Measurements from ENCODE around the gene CLCN5. TPM values are rescaled to one million over a fixed set of nuclear protein-coding genes. Genes with fewer than 3 reads are reported as not detected.

The CLCN5 gene
- total RNA-seq, 2 experiments from 2014 or later = 0.61 to 1.6 TPM

DNA sequence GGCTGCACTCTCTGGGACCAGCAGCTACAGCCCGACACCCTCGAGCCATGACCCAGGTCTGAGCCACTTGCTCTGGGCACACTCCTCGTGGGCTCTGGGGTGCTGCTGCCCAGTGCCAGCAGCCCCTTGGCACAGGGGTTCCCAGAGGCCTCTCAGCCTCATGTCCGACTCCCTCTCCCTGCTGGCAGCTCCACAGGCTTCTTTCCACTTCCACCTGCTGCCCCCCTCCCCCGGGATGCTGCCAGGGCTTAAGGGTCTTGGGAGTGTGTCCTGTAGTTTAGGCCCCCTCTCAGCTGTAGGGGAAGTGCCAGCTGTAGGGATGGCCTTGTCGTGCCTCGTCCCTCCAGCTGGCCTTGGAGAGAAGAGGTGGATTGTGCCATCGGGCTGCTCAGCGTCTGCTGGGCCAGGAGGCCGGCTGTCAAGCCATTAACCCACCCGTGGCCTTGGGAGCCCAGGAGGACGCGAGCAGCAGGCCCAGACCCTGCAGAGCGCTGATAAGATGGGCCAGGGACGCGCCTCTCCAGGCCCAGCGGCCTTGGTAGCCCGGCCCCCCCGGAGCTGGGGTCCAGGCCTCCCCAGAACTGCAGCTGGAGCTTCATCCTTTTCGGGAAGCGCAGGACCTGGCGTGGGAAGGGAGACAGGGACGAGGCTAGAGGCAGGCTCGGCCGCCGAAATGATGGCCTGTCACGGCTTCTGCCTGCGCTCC lies 44.1 kb upstream of the CLCN5 start:
- no peaks in the 10 kb centered on the region for H3K27me3 ChIP-seq (ENCODE audit: control insufficient read depth in 1 of 2, insufficient read depth in 2 of 2, low read length in 2 of 2)
- Mint-ChIP-seq H3K4me1 (ENCODE audit: low read depth) (peaks cover 30% of the 10 kb centered on the region), H3K9me3 (no peaks in the 10 kb centered on the region), H3K27ac (peak overlapping the region; percentile 89), H3K36me3 (ENCODE audit: low read depth) (no peaks in the 10 kb centered on the region), H3K4me3 (peak overlapping the region; percentile 89), H3K27me3 (no peaks in the 10 kb centered on the region)
- no peaks in the 10 kb centered on the region for H3K9me3 ChIP-seq (ENCODE audit: control insufficient read depth in 1 of 2, insufficient read depth in 1 of 2, low read length in 2 of 2)
- intact Hi-C loops (cut with DNase I, micrococcal nuclease) = loop anchor here (5.0 kb wide), 2 partner anchors 44 to 1201 kb away; partner anchors contain the start of gene CLCN5 (in 1 of the 2)
- POLR2A ChIA-PET = interaction anchor here (0.7 to 1.4 kb wide), 3 partner anchors 41 to 117 kb away, joined by 3 to 4 read pairs (median 4); partner anchors contain the start of gene CLCN5
- peaks cover 32% of the 10 kb centered on the region for H3K4me1 ChIP-seq (ENCODE audit: insufficient read depth, low read length)
- DNase-seq (peak in 2 of 14 experiments; percentile 1 to 30), ATAC-seq (ENCODE audit: poor library complexity) (no peak)
- H3K27ac ChIP-seq (ENCODE audit: low read depth in 1 of 2, low read length in 2 of 2) = peak overlapping the region; percentile 7 to 62
- TF ChIP-seq, protein P1, sequence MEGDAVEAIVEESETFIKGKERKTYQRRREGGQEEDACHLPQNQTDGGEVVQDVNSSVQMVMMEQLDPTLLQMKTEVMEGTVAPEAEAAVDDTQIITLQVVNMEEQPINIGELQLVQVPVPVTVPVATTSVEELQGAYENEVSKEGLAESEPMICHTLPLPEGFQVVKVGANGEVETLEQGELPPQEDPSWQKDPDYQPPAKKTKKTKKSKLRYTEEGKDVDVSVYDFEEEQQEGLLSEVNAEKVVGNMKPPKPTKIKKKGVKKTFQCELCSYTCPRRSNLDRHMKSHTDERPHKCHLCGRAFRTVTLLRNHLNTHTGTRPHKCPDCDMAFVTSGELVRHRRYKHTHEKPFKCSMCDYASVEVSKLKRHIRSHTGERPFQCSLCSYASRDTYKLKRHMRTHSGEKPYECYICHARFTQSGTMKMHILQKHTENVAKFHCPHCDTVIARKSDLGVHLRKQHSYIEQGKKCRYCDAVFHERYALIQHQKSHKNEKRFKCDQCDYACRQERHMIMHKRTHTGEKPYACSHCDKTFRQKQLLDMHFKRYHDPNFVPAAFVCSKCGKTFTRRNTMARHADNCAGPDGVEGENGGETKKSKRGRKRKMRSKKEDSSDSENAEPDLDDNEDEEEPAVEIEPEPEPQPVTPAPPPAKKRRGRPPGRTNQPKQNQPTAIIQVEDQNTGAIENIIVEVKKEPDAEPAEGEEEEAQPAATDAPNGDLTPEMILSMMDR (IDR thresholded peaks at IDR 0.05) = no peak
- CTCF ChIA-PET = interaction anchor here (1.7 to 1.9 kb wide), 2 partner anchors 41 to 44 kb away, joined by 9 read pairs; partner anchors contain the start of gene CLCN5
- H3K36me3 ChIP-seq (ENCODE audit: insufficient read depth, low read length) = no peaks in the 10 kb centered on the region
- H3K4me3 ChIP-seq (ENCODE audit: low read length) = peak overlapping the region; percentile 64

GRCh38 chrX:49878834-49879655 lies 43.4 kb upstream of the CLCN5 start, which contains the start of gene USP27X:
TSS of gene USP27X (plus strand) at chrX:49879484. CDS start at chrX:49880308, 824 bp downstream.
- Histone ChIP-seq H3K27me3 (ENCODE audit: control insufficient read depth in 1 of 2, insufficient read depth in 2 of 2, low read length in 2 of 2) (no peaks in the 10 kb centered on the region), H3K9me3 (ENCODE audit: control insufficient read depth in 1 of 2, insufficient read depth in 1 of 2, low read length in 2 of 2) (no peaks in the 10 kb centered on the region), H3K36me3 (ENCODE audit: insufficient read depth, low read length) (no peaks in the 10 kb centered on the region), H3K4me3 (ENCODE audit: low read length) (peak within 1 kb of the TSS; percentile 64), H3K4me1 (ENCODE audit: insufficient read depth, low read length) (peaks cover 32% of the 10 kb centered on the region), H3K27ac (ENCODE audit: low read depth in 1 of 2, low read length in 2 of 2) (peak within 1 kb of the TSS; percentile 46 to 62)
- ATAC-seq (ENCODE audit: poor library complexity) (peak; percentile 88), DNase-seq (peak; percentile 63 to 93 (median 76))
- peaks cover 30% of the 10 kb centered on the region for H3K4me1 Mint-ChIP-seq (ENCODE audit: low read depth)
- POLR2A ChIA-PET = interaction anchor here (0.6 to 1.4 kb wide), 4 partner anchors 8 to 118 kb away, joined by 3 to 4 read pairs (median 4); partner anchors contain the start of gene CLCN5
- CTCF ChIA-PET = interaction anchor here (1.0 to 1.9 kb wide), 3 partner anchors 40 to 43 kb away, joined by 3 to 9 read pairs (median 9); partner anchors contain the start of gene CLCN5
- H3K9me3 Mint-ChIP-seq = no peaks in the 10 kb centered on the region
- TF ChIP-seq, protein P1 (IDR thresholded peaks at IDR 0.05) = peak; percentile 32
- peaks cover under 1% of the 10 kb centered on the region for H3K36me3 Mint-ChIP-seq (ENCODE audit: low read depth)
- intact Hi-C loops (cut with DNase I, micrococcal nuclease) = loop anchor here (5.0 kb wide), 2 partner anchors 43 to 1202 kb away; partner anchors contain the start of gene CLCN5 (in 1 of the 2)
- peak within 1 kb of the TSS; percentile 89 for H3K4me3 Mint-ChIP-seq
- peak within 1 kb of the TSS; percentile 89 for H3K27ac Mint-ChIP-seq
- H3K27me3 Mint-ChIP-seq = no peaks in the 10 kb centered on the region

DNA sequence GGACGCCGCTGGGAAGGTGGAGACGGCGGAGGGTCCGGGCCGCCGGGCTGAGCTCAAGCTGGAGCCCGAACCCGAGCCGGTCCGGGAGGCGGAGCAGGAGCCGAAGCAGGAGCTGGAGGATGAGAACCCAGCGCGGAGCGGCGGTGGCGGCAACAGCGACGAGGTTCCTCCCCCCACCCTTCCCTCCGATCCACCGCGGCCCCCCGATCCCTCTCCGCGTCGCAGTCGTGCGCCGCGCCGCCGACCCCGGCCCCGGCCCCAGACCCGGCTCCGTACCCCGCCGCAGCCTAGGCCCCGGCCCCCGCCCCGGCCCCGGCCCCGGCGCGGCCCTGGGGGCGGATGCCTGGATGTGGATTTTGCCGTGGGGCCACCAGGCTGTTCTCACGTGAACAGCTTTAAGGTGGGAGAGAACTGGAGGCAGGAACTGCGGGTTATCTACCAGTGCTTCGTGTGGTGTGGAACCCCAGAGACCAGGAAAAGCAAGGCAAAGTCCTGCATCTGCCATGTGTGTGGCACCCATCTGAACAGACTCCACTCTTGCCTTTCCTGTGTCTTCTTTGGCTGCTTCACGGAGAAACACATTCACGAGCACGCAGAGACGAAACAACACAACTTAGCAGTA lies 42.6 kb upstream of the CLCN5 start:
- no peaks in the 10 kb centered on the region for H3K9me3 ChIP-seq (ENCODE audit: control insufficient read depth in 1 of 2, insufficient read depth in 1 of 2, low read length in 2 of 2)
- peak overlapping the region; percentile 64 for H3K4me3 ChIP-seq (ENCODE audit: low read length)
- Mint-ChIP-seq H3K27ac (peak overlapping the region; percentile 89), H3K9me3 (no peaks in the 10 kb centered on the region), H3K36me3 (ENCODE audit: low read depth) (peaks cover 4% of the 10 kb centered on the region), H3K27me3 (no peaks in the 10 kb centered on the region), H3K4me1 (ENCODE audit: low read depth) (peaks cover 34% of the 10 kb centered on the region), H3K4me3 (peak overlapping the region; percentile 89)
- H3K27ac ChIP-seq (ENCODE audit: low read depth in 1 of 2, low read length in 2 of 2) = peak overlapping the region in 1 of 2 donors; percentile 46
- ChIA-PET CTCF (interaction anchor here (1.0 to 1.9 kb wide), 3 partner anchors 39 to 42 kb away, joined by 3 to 9 read pairs (median 9); partner anchors contain the start of gene CLCN5), POLR2A (no interaction called here)
- H3K36me3 ChIP-seq (ENCODE audit: insufficient read depth, low read length) = no peaks in the 10 kb centered on the region
- intact Hi-C loops (cut with DNase I, micrococcal nuclease) = loop anchor here (5.0 kb wide), 2 partner anchors 43 to 1202 kb away; partner anchors contain the start of gene CLCN5 (in 1 of the 2)
- DNase-seq (peak in 4 of 14 experiments; percentile 16 to 34 (median 28)), ATAC-seq (ENCODE audit: poor library complexity) (peak; percentile 2)
- H3K4me1 ChIP-seq (ENCODE audit: insufficient read depth, low read length) = peaks cover 32% of the 10 kb centered on the region
- no peaks in the 10 kb centered on the region for H3K27me3 ChIP-seq (ENCODE audit: control insufficient read depth in 1 of 2, insufficient read depth in 2 of 2, low read length in 2 of 2)
- TF ChIP-seq, protein P1 (IDR thresholded peaks at IDR 0.05) = no peak

Data from CD4-positive, alpha-beta T cell (primary cell).